Stomach (tissue), 9 donors: ENCODE measurements around the gene MTMR10. TPM values are rescaled to one million over a fixed set of nuclear protein-coding genes. Genes with fewer than 3 reads are reported as not detected.
A peak's percentile ranks its signal among the peaks of the same experiment; 100 is the strongest.

Experiments
- DNase-seq, 2 donors: peaks; one replicate each; pipeline versions ENCODE4 v3.0.0 to v3.0.0-alpha.2; 2013 to 2019
- H3K27ac ChIP-seq, 5 donors: fragments of 200-600 bp in 4 of 5; sonication (generic) in 4 of 5; one replicate each; pipeline ENCODE4 v1.5.1; 2013 to 2019; ENCODE audit warnings: mild to moderate bottlenecking in 1 of 5, moderate library complexity in 1 of 5
- H3K27me3 ChIP-seq, 3 donors: fragments of 200-600 bp; sonication (generic); one replicate each; pipeline ENCODE4 v1.5.1; 2017 to 2019; ENCODE audit warnings: mixed run types in 1 of 3
- H3K36me3 ChIP-seq, 4 donors: fragments of 200-600 bp; sonication (generic); 1 replicate in 3 of 4; 2 replicates in 1 of 4; pipeline ENCODE4 v1.5.1; 2016 to 2019
- H3K4me1 ChIP-seq, 4 donors: fragments of 200-600 bp; sonication (generic); one replicate each; pipeline ENCODE4 v1.5.1; 2016 to 2019
- H3K4me3 ChIP-seq, 4 donors: fragments of 200-600 bp; sonication (generic) in 3 of 4; one replicate each; pipeline ENCODE4 v1.5.1; 2016 to 2019; ENCODE audit warnings: mild to moderate bottlenecking in 1 of 4
- H3K9me3 ChIP-seq, 4 donors: fragments of 200-600 bp; sonication (generic); one replicate each; pipeline ENCODE4 v1.5.1; 2016 to 2019
- CTCF ChIP-seq, 7 experiments: fragments of 450-650 bp in 4 of 7; fragments of 200-600 bp in 3 of 7; sonication (generic) in 3 of 7; IDR thresholded peaks; one replicate each; pipeline ENCODE4 v1.5.1; 2016 to 2019; ENCODE audit warnings: antibody characterized with exemption in 7 of 7, control low read depth in 2 of 7, mild to moderate bottlenecking in 1 of 7
- EP300 ChIP-seq: sonication (generic); formaldehyde crosslinking; IDR thresholded peaks from one replicate; pipeline ENCODE4 v1.6.1; 2017; ENCODE audit warnings: antibody characterized with exemption
- POLR2A ChIP-seq, 4 donors: fragments of 450-650 bp; IDR thresholded peaks; one replicate each; pipeline ENCODE4 v1.6.1; 2016; ENCODE audit warnings: antibody characterized with exemption in 4 of 4, control low read depth in 2 of 4, mild to moderate bottlenecking in 1 of 4, moderate library complexity in 1 of 4
- POLR2AphosphoS5 ChIP-seq, 3 donors: sonication (generic); formaldehyde crosslinking; IDR thresholded peaks; one replicate each; pipeline ENCODE4 v1.6.1; 2016; ENCODE audit warnings: antibody characterized with exemption in 3 of 3
- WGBS, 5 donors: extraction: QIAGEN DNeasy Blood & Tissue Kit in 3 of 5; methylation state at CpG; one replicate each; pipeline versions ENCODE4 v1.1.5 to v1.1.7; 2013 to 2018; 5-methylcytosine and 5-hydroxymethylcytosine counted together
- intact Hi-C: fragments of 100-400 bp; cut with DNase I; formaldehyde crosslinking; loops from one replicate; pipeline ENCODE4 v1.15.1; 2023; ENCODE audit warnings: low total_unique reads
- polyA plus RNA-seq, 3 donors: library from polyadenylated mRNA; stranded (reverse); fragments of 200-250 nt; gene quantifications; one replicate each; pipeline ENCODE4 v1.2.3, GENCODE V29; 2013
- total RNA-seq, 5 donors: library from RNA; depleted of rRNA; stranded (reverse); fragments of >200 nt; gene quantifications; one replicate each; pipeline versions ENCODE4 v1.1.0 to v1.2.3, GENCODE V29; 2014 to 2016
- donor health status: healthy with polysubstance abuse.
- donor health status: Bipolar disorder and iron deficiency.
- donor health status: healthy.

MTMR10 gene
- total and polyA plus RNA-seq, 8 donors = 4.9 to 118 (median 26.5) TPM

GRCh38 chr15:30962079-30962478, 29.3 kb downstream of the MTMR10 start:
- peak in 1 of 2 donors; percentile 7 for DNase-seq
- Histone ChIP-seq H3K4me1 (peaks cover 0 to under 1% (median 0%) of the 10 kb centered on the region in 4 donors), H3K36me3 (peaks cover 42 to 100% (median 96%) of the 10 kb centered on the region in 4 donors), H3K4me3 (no peak overlapping the region), H3K9me3 (no peaks in the 10 kb centered on the region), H3K27ac (no peak overlapping the region), H3K27me3 (no peaks in the 10 kb centered on the region)
- TF ChIP-seq EP300 (no peak), POLR2AphosphoS5 (IDR thresholded peaks at IDR 0.05) (no peak), CTCF (IDR thresholded peaks at IDR 0.05) (no peak), POLR2A (IDR thresholded peaks at IDR 0.05) (no peak)
- intact Hi-C loops = no loop called here

- H3K27ac ChIP-seq = no peak overlapping the region
- no peaks in the 10 kb centered on the region for H3K27me3 ChIP-seq
- no peak overlapping the region for H3K4me3 ChIP-seq
- DNase-seq = no peak
- peaks cover 0 to 20% (median 0%) of the 10 kb centered on the region in 4 donors for H3K4me1 ChIP-seq
- no peaks in the 10 kb centered on the region for H3K9me3 ChIP-seq
- intact Hi-C loops = no loop called here
- H3K36me3 ChIP-seq = peaks cover 51 to 100% (median 97%) of the 10 kb centered on the region in 4 donors
- WGBS, 5 donors = 90 to 95% (median 94%) methylated on average over 5 of the region's 5 CpGs
- no peak for TF ChIP-seq POLR2AphosphoS5 (IDR thresholded peaks at IDR 0.05)
These were observed 33.2 kb downstream of the MTMR10 start for GRCh38 chr15:30958219-30958618.

- peaks cover 0 to 20% (median 0%) of the 10 kb centered on the region in 4 donors for H3K4me1 ChIP-seq
- no peaks in the 10 kb centered on the region for H3K27me3 ChIP-seq
- no peak overlapping the region for H3K27ac ChIP-seq
- DNase-seq = no peak
- H3K4me3 ChIP-seq = no peak overlapping the region
- TF ChIP-seq POLR2AphosphoS5 (IDR thresholded peaks at IDR 0.05) (no peak), EP300 (no peak), POLR2A (IDR thresholded peaks at IDR 0.05) (no peak), CTCF (IDR thresholded peaks at IDR 0.05) (no peak)
- no peaks in the 10 kb centered on the region for H3K9me3 ChIP-seq
- H3K36me3 ChIP-seq = peaks cover 58 to 100% (median 97%) of the 10 kb centered on the region in 4 donors
- intact Hi-C loops = no loop called here
- WGBS, 5 donors = 83 to 87% (median 85%) methylated on average over 6 of the region's 6 CpGs
These were observed 35.0 kb downstream of the MTMR10 start for GRCh38 chr15:30956216-30957124.

- H3K4me3 ChIP-seq = no peak overlapping the region
- TF ChIP-seq CTCF (IDR thresholded peaks at IDR 0.05) (no peak), POLR2AphosphoS5 (IDR thresholded peaks at IDR 0.05) (no peak), POLR2A (IDR thresholded peaks at IDR 0.05) (no peak), EP300 (no peak)
- H3K4me1 ChIP-seq = peaks cover 0 to 20% (median 0%) of the 10 kb centered on the region in 4 donors
- H3K9me3 ChIP-seq = no peaks in the 10 kb centered on the region
- intact Hi-C loops = no loop called here
- H3K27ac ChIP-seq = no peak overlapping the region
- no peaks in the 10 kb centered on the region for H3K27me3 ChIP-seq
- 75 to 89% (median 81%) methylated on average over 1 of the region's 1 CpG for WGBS, 5 donors
- no peak for DNase-seq
- peaks cover 65 to 100% (median 97%) of the 10 kb centered on the region in 4 donors for H3K36me3 ChIP-seq
These were observed 36.8 kb downstream of the MTMR10 start for GRCh38 chr15:30954674-30955073.
